ENCODE data around the gene RECQL5. TPM values are rescaled to one million over a fixed set of nuclear protein-coding genes. Genes with fewer than 3 reads are reported as not detected.

Gene RECQL5
- total RNA-seq, 3 donors from 2014 or later (not counting 1 experiment from before 2014, with no cell fraction given) = 33.4 to 39.1 (median 34.3) TPM

GRCh38 chr17:75703191-75703590 lies 36.2 kb upstream of the RECQL5 start:
- Mint-ChIP-seq H3K27me3 (ENCODE audit: low read depth in 2 of 2) (no peaks in the 10 kb centered on the region), H3K9me3 (no peaks in the 10 kb centered on the region), H3K27ac (no peak overlapping the region), H3K4me3 (no peak overlapping the region), H3K4me1 (peaks cover 0 to 6% of the 10 kb centered on the region in 2 donors), H3K36me3 (peaks cover 6% of the 10 kb centered on the region)
- no peak for TF ChIP-seq CTCF (IDR thresholded peaks at IDR 0.05)
- 98% methylated on average over 12 of the region's 12 CpGs for WGBS (ENCODE audit: insufficient coverage)
- Histone ChIP-seq H3K4me3 (ENCODE audit: low read length) (no peak overlapping the region), H3K36me3 (ENCODE audit: control insufficient read depth, insufficient read depth, low read length) (peaks cover 81% of the 10 kb centered on the region), H3K4me1 (ENCODE audit: control insufficient read depth, insufficient read depth, low read length) (no peaks in the 10 kb centered on the region), H3K27ac (ENCODE audit: low read length) (no peak overlapping the region), H3K9me3 (ENCODE audit: control insufficient read depth, insufficient read depth, low read length) (no peaks in the 10 kb centered on the region), H3K27me3 (ENCODE audit: control insufficient read depth, insufficient read depth, low read length) (no peaks in the 10 kb centered on the region)
- no peak for DNase-seq
- intact Hi-C loops (cut with micrococcal nuclease) = no loop called here
- ATAC-seq = no peak

DNA sequence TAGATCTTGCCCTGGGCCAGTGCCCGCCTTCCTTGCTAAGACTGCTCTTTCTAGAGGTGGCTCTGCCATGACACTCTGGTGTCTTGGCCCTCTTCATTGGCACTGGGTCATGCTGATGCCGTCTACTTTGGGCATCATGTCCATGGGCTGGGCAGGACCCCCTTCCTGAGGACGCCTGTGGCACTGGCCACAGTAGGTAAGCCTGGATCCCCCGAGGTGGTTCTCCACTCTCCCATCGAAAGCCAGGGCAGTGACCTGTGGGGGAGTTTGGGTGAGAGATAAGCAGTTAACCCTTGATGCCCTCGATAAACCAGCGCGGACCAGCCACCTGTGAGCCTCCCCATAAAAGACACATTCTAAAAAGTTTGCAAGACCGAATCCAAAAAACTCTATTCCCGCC lies 34.3 kb upstream of the RECQL5 start:
- no peaks in the 10 kb centered on the region for H3K4me1 ChIP-seq (ENCODE audit: control insufficient read depth, insufficient read depth, low read length)
- H3K4me3 ChIP-seq (ENCODE audit: low read length) = no peak overlapping the region
- no peak overlapping the region for H3K27ac ChIP-seq (ENCODE audit: low read length)
- Mint-ChIP-seq H3K36me3 (peaks cover 6% of the 10 kb centered on the region), H3K27me3 (ENCODE audit: low read depth in 2 of 2) (no peaks in the 10 kb centered on the region), H3K4me3 (no peak overlapping the region), H3K9me3 (no peaks in the 10 kb centered on the region), H3K4me1 (peaks cover 5 to 12% of the 10 kb centered on the region in 2 donors), H3K27ac (no peak overlapping the region)
- H3K9me3 ChIP-seq (ENCODE audit: control insufficient read depth, insufficient read depth, low read length) = no peaks in the 10 kb centered on the region
- H3K27me3 ChIP-seq (ENCODE audit: control insufficient read depth, insufficient read depth, low read length) = no peaks in the 10 kb centered on the region
- ATAC-seq (no peak), DNase-seq (no peak)
- no peak for TF ChIP-seq CTCF (IDR thresholded peaks at IDR 0.05)
- WGBS (ENCODE audit: insufficient coverage) = 98% methylated on average over 10 of the region's 10 CpGs
- peaks cover 81% of the 10 kb centered on the region for H3K36me3 ChIP-seq (ENCODE audit: control insufficient read depth, insufficient read depth, low read length)
- intact Hi-C loops (cut with micrococcal nuclease) = no loop called here

DNA sequence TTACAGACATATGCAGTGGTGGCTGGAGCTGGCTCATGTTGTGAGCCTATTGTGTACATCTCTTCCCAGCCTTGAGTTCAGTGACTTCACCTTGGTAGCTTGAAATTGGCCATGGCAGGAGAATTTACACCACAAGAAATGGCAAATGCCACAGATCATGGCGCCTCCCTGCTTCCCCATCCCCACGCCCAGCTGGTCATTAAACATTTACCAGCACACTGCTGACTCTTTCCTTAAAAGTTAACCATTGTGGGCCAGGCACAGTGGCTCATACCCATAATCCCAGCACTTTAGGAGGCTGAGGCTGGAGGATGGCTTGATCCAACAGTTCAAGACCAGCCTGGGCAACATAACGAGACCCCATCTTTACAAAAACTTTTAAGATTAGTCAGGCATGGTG lies 31.7 kb upstream of the RECQL5 start:
- no peaks in the 10 kb centered on the region for H3K27me3 ChIP-seq (ENCODE audit: control insufficient read depth, insufficient read depth, low read length)
- Mint-ChIP-seq H3K27me3 (ENCODE audit: low read depth in 2 of 2) (no peaks in the 10 kb centered on the region), H3K4me3 (no peak overlapping the region), H3K27ac (no peak overlapping the region), H3K4me1 (peaks cover 9 to 12% of the 10 kb centered on the region in 2 donors), H3K9me3 (no peaks in the 10 kb centered on the region), H3K36me3 (peaks cover 6% of the 10 kb centered on the region)
- intact Hi-C loops (cut with micrococcal nuclease) = no loop called here
- no peak overlapping the region for H3K27ac ChIP-seq (ENCODE audit: low read length)
- ATAC-seq (no peak), DNase-seq (no peak)
- H3K4me3 ChIP-seq (ENCODE audit: low read length) = no peak overlapping the region
- H3K9me3 ChIP-seq (ENCODE audit: control insufficient read depth, insufficient read depth, low read length) = no peaks in the 10 kb centered on the region
- H3K36me3 ChIP-seq (ENCODE audit: control insufficient read depth, insufficient read depth, low read length) = peaks cover 76% of the 10 kb centered on the region
- no peak for TF ChIP-seq CTCF (IDR thresholded peaks at IDR 0.05)
- no peaks in the 10 kb centered on the region for H3K4me1 ChIP-seq (ENCODE audit: control insufficient read depth, insufficient read depth, low read length)
- WGBS (ENCODE audit: insufficient coverage) = 95% methylated on average over 3 of the region's 3 CpGs

GRCh38 chr17:75697651-75698291 lies 30.8 kb upstream of the RECQL5 start:
- Mint-ChIP-seq H3K36me3 (peaks cover 6% of the 10 kb centered on the region), H3K4me1 (peaks cover 9 to 12% of the 10 kb centered on the region in 2 donors), H3K9me3 (no peaks in the 10 kb centered on the region), H3K27ac (peak overlapping the region in 1 of 2 donors; percentile 6), H3K4me3 (no peak overlapping the region), H3K27me3 (ENCODE audit: low read depth in 2 of 2) (no peaks in the 10 kb centered on the region)
- no peaks in the 10 kb centered on the region for H3K27me3 ChIP-seq (ENCODE audit: control insufficient read depth, insufficient read depth, low read length)
- TF ChIP-seq CTCF (IDR thresholded peaks at IDR 0.05) = no peak
- no peak for ATAC-seq
- H3K4me1 ChIP-seq (ENCODE audit: control insufficient read depth, insufficient read depth, low read length) = no peaks in the 10 kb centered on the region
- H3K9me3 ChIP-seq (ENCODE audit: control insufficient read depth, insufficient read depth, low read length) = no peaks in the 10 kb centered on the region
- WGBS (ENCODE audit: insufficient coverage) = 88% methylated on average over 9 of the region's 10 CpGs
- H3K4me3 ChIP-seq (ENCODE audit: low read length) = no peak overlapping the region
- DNase-seq = no peak
- peaks cover 76% of the 10 kb centered on the region for H3K36me3 ChIP-seq (ENCODE audit: control insufficient read depth, insufficient read depth, low read length)
- intact Hi-C loops (cut with micrococcal nuclease) = no loop called here
- no peak overlapping the region for H3K27ac ChIP-seq (ENCODE audit: low read length)
